Ovary (tissue), 3 donors: ENCODE results near the gene RNF11.

Source experiments
- POLR2A ChIP-seq: fragments of 450-650 bp; IDR thresholded peaks from one replicate; pipeline ENCODE4 v1.6.1; 2017; ENCODE audit warnings: antibody characterized with exemption, mild to moderate bottlenecking, moderate library complexity
- TF ChIP-seq, protein P1 (sequence below), 3 donors: fragments of 450-650 bp in 2 of 3; fragments of 200-600 bp in 1 of 3; IDR thresholded peaks; one replicate each; pipeline versions ENCODE4 v1.5.1 to v1.8.0; 2016 to 2022; ENCODE audit warnings: antibody characterized with exemption in 3 of 3, mild to moderate bottlenecking in 1 of 3
- donor health status: DM: no; HTN: no; CAD: no.

DNA sequence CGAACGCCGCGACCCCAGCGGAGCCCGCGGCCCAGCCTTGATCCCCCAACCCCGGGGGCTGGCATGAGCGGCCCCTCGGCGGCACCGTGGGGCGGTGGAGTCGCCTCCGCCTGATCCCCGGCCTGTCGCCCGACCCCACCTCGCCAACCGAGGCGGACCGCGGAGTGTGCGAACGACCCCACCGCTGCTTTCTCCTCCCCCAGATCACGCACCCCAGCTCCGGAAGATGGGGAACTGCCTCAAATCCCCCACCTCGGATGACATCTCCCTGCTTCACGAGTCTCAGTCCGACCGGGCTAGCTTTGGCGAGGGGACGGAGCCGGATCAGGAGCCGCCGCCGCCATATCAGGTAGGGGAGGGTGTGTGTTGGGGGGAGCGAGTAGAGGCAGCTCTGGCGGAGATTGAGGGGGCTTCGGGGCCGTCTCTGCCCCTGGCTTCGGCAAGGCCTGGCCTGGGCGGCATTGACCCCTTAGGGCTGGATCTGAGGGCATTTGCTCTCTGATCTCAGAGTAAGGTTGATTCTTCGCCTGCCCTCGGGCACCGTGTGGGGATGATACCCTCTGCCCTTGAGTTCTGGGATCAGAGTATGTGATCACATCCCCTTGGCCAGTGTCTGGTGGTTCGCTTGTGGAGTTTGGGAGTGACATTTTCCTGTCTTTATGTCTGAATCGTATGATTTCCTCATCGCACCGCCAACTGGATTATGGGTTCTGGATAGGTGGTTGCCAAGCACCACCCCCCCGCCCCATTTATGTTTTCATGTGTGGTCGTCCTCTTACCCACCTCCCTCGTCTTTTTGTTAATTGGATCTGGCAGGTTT is 668 bp downstream of the RNF11 start:
- TF ChIP-seq, protein P1, sequence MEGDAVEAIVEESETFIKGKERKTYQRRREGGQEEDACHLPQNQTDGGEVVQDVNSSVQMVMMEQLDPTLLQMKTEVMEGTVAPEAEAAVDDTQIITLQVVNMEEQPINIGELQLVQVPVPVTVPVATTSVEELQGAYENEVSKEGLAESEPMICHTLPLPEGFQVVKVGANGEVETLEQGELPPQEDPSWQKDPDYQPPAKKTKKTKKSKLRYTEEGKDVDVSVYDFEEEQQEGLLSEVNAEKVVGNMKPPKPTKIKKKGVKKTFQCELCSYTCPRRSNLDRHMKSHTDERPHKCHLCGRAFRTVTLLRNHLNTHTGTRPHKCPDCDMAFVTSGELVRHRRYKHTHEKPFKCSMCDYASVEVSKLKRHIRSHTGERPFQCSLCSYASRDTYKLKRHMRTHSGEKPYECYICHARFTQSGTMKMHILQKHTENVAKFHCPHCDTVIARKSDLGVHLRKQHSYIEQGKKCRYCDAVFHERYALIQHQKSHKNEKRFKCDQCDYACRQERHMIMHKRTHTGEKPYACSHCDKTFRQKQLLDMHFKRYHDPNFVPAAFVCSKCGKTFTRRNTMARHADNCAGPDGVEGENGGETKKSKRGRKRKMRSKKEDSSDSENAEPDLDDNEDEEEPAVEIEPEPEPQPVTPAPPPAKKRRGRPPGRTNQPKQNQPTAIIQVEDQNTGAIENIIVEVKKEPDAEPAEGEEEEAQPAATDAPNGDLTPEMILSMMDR (IDR thresholded peaks at IDR 0.05) = no peak
- TF ChIP-seq POLR2A = peak; percentile 33
